ENCODE data around the gene PAX7. TPM values are rescaled to one million over a fixed set of nuclear protein-coding genes. Genes with fewer than 3 reads are reported as not detected.
"Not testable (repeated sequence)": the region's sequence is repeated elsewhere in the genome, so short reads cannot be mapped to it uniquely, and the experiment has no call there.

The PAX7 gene
- total RNA-seq, 1 experiment from 2014 or later = not detected

GRCh38 chr1:18693256-18694098 is 62.8 kb downstream of the PAX7 start:
- intact Hi-C loops (cut with micrococcal nuclease) = no loop called here
- Mint-ChIP-seq H3K27me3 (ENCODE audit: insufficient read depth, unreplicated experiment) (peaks cover 42% of the 10 kb centered on the region), H3K4me1 (ENCODE audit: insufficient read depth, unreplicated experiment) (no peaks in the 10 kb centered on the region), H3K27ac (ENCODE audit: low read depth, unreplicated experiment) (no peak overlapping the region), H3K4me3 (ENCODE audit: unreplicated experiment) (no peak overlapping the region), H3K36me3 (ENCODE audit: insufficient read depth, unreplicated experiment) (peaks cover 5% of the 10 kb centered on the region), H3K9me3 (ENCODE audit: unreplicated experiment) (no peaks in the 10 kb centered on the region)
- no peak for TF ChIP-seq CTCF (IDR thresholded peaks at IDR 0.05; ENCODE audit: unreplicated experiment)
- CTCF ChIA-PET = interaction anchor here (0.6 to 1.3 kb wide), 5 partner anchors 20 to 182 kb away, joined by 3 to 5 read pairs (median 3); no protein-coding TSS in a partner anchor
- POLR2A ChIA-PET = interaction anchor here (0.7 kb wide), 1 partner anchor 110 kb away, joined by 3 read pairs; no protein-coding TSS in a partner anchor
- no TSS peak for BruUV-seq (replicated peaks)
- DNase-seq (ENCODE audit: unreplicated experiment) = no peak

- H3K4me1 Mint-ChIP-seq (ENCODE audit: insufficient read depth, unreplicated experiment); intact Hi-C loops (cut with micrococcal nuclease); H3K4me3 Mint-ChIP-seq (ENCODE audit: unreplicated experiment); POLR2A ChIA-PET; H3K36me3 Mint-ChIP-seq (ENCODE audit: insufficient read depth, unreplicated experiment); H3K9me3 Mint-ChIP-seq (ENCODE audit: unreplicated experiment); BruUV-seq (replicated peaks); H3K27ac Mint-ChIP-seq (ENCODE audit: low read depth, unreplicated experiment); DNase-seq (ENCODE audit: unreplicated experiment): not testable (repeated sequence)
- H3K27me3 Mint-ChIP-seq (ENCODE audit: insufficient read depth, unreplicated experiment) = peaks cover 50% of the 10 kb centered on the region
- CTCF ChIA-PET = interaction anchor here (0.6 kb wide), 2 partner anchors 72 to 181 kb away, joined by 3 read pairs; no protein-coding TSS in a partner anchor
These were observed 63.6 kb downstream of the PAX7 start for GRCh38 chr1:18694289-18694688.

GRCh38 chr1:18697541-18697940 is 66.9 kb downstream of the PAX7 start:
- intact Hi-C loops (cut with micrococcal nuclease) = no loop called here
- no peaks in the 10 kb centered on the region for H3K4me1 Mint-ChIP-seq (ENCODE audit: insufficient read depth, unreplicated experiment)
- no TSS peak for BruUV-seq (replicated peaks)
- H3K36me3 Mint-ChIP-seq (ENCODE audit: insufficient read depth, unreplicated experiment) = peaks cover 5% of the 10 kb centered on the region
- H3K27me3 Mint-ChIP-seq (ENCODE audit: insufficient read depth, unreplicated experiment) = peaks cover 45% of the 10 kb centered on the region
- no peak overlapping the region for H3K27ac Mint-ChIP-seq (ENCODE audit: low read depth, unreplicated experiment)
- TF ChIP-seq CTCF (IDR thresholded peaks at IDR 0.05; ENCODE audit: unreplicated experiment) = no peak
- ChIA-PET POLR2A (no interaction called here), CTCF (interaction anchor here (0.5 to 0.7 kb wide), 2 partner anchors 21 to 1259 kb away, joined by 3 to 4 read pairs; no protein-coding TSS in a partner anchor)
- H3K9me3 Mint-ChIP-seq (ENCODE audit: unreplicated experiment) = no peaks in the 10 kb centered on the region
- no peak for DNase-seq (ENCODE audit: unreplicated experiment)
- H3K4me3 Mint-ChIP-seq (ENCODE audit: unreplicated experiment) = no peak overlapping the region

GRCh38 chr1:18700530-18700929 is 69.9 kb downstream of the PAX7 start:
- ChIA-PET POLR2A (no interaction called here), CTCF (interaction anchor here (0.7 kb wide), 1 partner anchor 124 kb away, joined by 3 read pairs; no protein-coding TSS in a partner anchor)

More at GRCh38 chr1:18700530-18700929, 69.9 kb downstream of the PAX7 start:
- TF ChIP-seq CTCF (IDR thresholded peaks at IDR 0.05; ENCODE audit: unreplicated experiment) = no peak
- no peak overlapping the region for H3K27ac Mint-ChIP-seq (ENCODE audit: low read depth, unreplicated experiment)
- no peaks in the 10 kb centered on the region for H3K9me3 Mint-ChIP-seq (ENCODE audit: unreplicated experiment)
- intact Hi-C loops (cut with micrococcal nuclease) = no loop called here
- H3K4me3 Mint-ChIP-seq (ENCODE audit: unreplicated experiment) = no peak overlapping the region
- no TSS peak for BruUV-seq (replicated peaks)
- H3K27me3 Mint-ChIP-seq (ENCODE audit: insufficient read depth, unreplicated experiment) = peaks cover 42% of the 10 kb centered on the region
- H3K36me3 Mint-ChIP-seq (ENCODE audit: insufficient read depth, unreplicated experiment) = peaks cover 5% of the 10 kb centered on the region
- DNase-seq (ENCODE audit: unreplicated experiment) = no peak
- H3K4me1 Mint-ChIP-seq (ENCODE audit: insufficient read depth, unreplicated experiment) = no peaks in the 10 kb centered on the region

Data from MCF 10A (cell line).